ENCODE results near the gene HCN4. TPM values are rescaled to one million over a fixed set of nuclear protein-coding genes. Genes with fewer than 3 reads are reported as not detected.
A peak's percentile ranks its signal among the peaks of the same experiment; 100 is the strongest.

The HCN4 gene
- total RNA-seq, 1 donor from 2014 or later: 0.06 TPM

GRCh38 chr15:73318463-73319351 lies 50.1 kb downstream of the HCN4 start:
- peak; percentile 50 for DNase-seq
- H3K4me1 ChIP-seq: no peaks in the 10 kb centered on the region
- H3K36me3 ChIP-seq: no peaks in the 10 kb centered on the region
- TF ChIP-seq CTCF (IDR thresholded peaks at IDR 0.05): no peak
- no peak overlapping the region for H3K27ac ChIP-seq
- no peaks in the 10 kb centered on the region for H3K9me3 ChIP-seq
- intact Hi-C loops (cut with DNase I): no loop called here
- H3K27me3 ChIP-seq: peaks cover 29% of the 10 kb centered on the region
- no peak overlapping the region for H3K4me3 ChIP-seq
- ATAC-seq: no peak

- Histone ChIP-seq H3K4me1 (no peaks in the 10 kb centered on the region), H3K4me3 (no peak overlapping the region), H3K27me3 (peaks cover 29% of the 10 kb centered on the region), H3K9me3 (no peaks in the 10 kb centered on the region), H3K36me3 (no peaks in the 10 kb centered on the region), H3K27ac (no peak overlapping the region)
- ATAC-seq (no peak), DNase-seq (peak; percentile 45)
- intact Hi-C loops (cut with DNase I): no loop called here
- no peak for TF ChIP-seq CTCF (IDR thresholded peaks at IDR 0.05)
Observed at GRCh38 chr15:73317651-73318462, 50.9 kb downstream of the HCN4 start.

GRCh38 chr15:73313861-73314260 lies 54.9 kb downstream of the HCN4 start:
- no peak for ATAC-seq
- H3K4me3 ChIP-seq: no peak overlapping the region
- intact Hi-C loops (cut with DNase I): no loop called here

GRCh38 chr15:73308305-73308704 lies 60.5 kb downstream of the HCN4 start:
- H3K27me3 ChIP-seq: no peaks in the 10 kb centered on the region
- H3K27ac ChIP-seq: no peak overlapping the region
- intact Hi-C loops (cut with DNase I): no loop called here
- ATAC-seq (no peak), DNase-seq (no peak)
- peaks cover 9% of the 10 kb centered on the region for H3K36me3 ChIP-seq
- no peak for TF ChIP-seq CTCF (IDR thresholded peaks at IDR 0.05)
- H3K4me1 ChIP-seq: no peaks in the 10 kb centered on the region
- H3K4me3 ChIP-seq: no peak overlapping the region
- H3K9me3 ChIP-seq: no peaks in the 10 kb centered on the region

More at GRCh38 chr15:73313861-73314260, 54.9 kb downstream of the HCN4 start:
- Histone ChIP-seq H3K9me3 (no peaks in the 10 kb centered on the region), H3K36me3 (no peaks in the 10 kb centered on the region), H3K4me1 (no peaks in the 10 kb centered on the region), H3K27ac (no peak overlapping the region), H3K27me3 (peaks cover 6% of the 10 kb centered on the region)
- no peak for DNase-seq
- no peak for TF ChIP-seq CTCF (IDR thresholded peaks at IDR 0.05)

GRCh38 chr15:73305331-73306211 lies 63.2 kb downstream of the HCN4 start:
- peaks cover 12% of the 10 kb centered on the region for H3K36me3 ChIP-seq
- no peaks in the 10 kb centered on the region for H3K9me3 ChIP-seq
- no peak overlapping the region for H3K4me3 ChIP-seq
- intact Hi-C loops (cut with DNase I): no loop called here
- no peaks in the 10 kb centered on the region for H3K27me3 ChIP-seq
- peak; percentile 79 for ATAC-seq
- no peak for DNase-seq
- peak; percentile 48 for TF ChIP-seq CTCF (IDR thresholded peaks at IDR 0.05)
- no peaks in the 10 kb centered on the region for H3K4me1 ChIP-seq
- H3K27ac ChIP-seq: no peak overlapping the region

Data from upper lobe of right lung (tissue), 1 donor.